ENCODE measurements around the gene TBC1D22A. TPM values are rescaled to one million over a fixed set of nuclear protein-coding genes. Genes with fewer than 3 reads are reported as not detected.

Gene TBC1D22A
- total RNA-seq, 2 experiments from 2014 or later, result 22.3 to 43.9 TPM

- Histone ChIP-seq H3K9me3 (ENCODE audit: low read length) (no peaks in the 10 kb centered on the region), H3K27ac (ENCODE audit: low read depth, low read length, poor library complexity, severe bottlenecking) (no peak overlapping the region), H3K4me2 (ENCODE audit: low read length) (no peak overlapping the region), H3K79me2 (ENCODE audit: insufficient read depth, low read depth, low read length) (peaks cover 6% of the 10 kb centered on the region; the same call in 1 of the 2 replicates), H3K4me3 (ENCODE audit: low read depth, low read length, poor library complexity, severe bottlenecking) (no peak overlapping the region), H3K9me2 (ENCODE audit: insufficient read depth, low read length) (no peaks in the 10 kb centered on the region), H3K36me3 (ENCODE audit: insufficient read depth, low read length) (peaks cover 70% of the 10 kb centered on the region), H3K4me1 (ENCODE audit: insufficient read depth, low read length, poor library complexity, severe bottlenecking) (peaks cover 7% of the 10 kb centered on the region), H4K20me1 (ENCODE audit: insufficient read depth, low read length) (0 out of 2 replicates have a peak, but pooled peaks cover 3% of the 10 kb centered on the region), H2AFZ (ENCODE audit: low read length) (no peak overlapping the region)
- DNase-seq (ENCODE audit: low spot score), result no peak
- TF ChIP-seq CTCF (conservative IDR thresholded peaks at IDR 0.05; ENCODE audit: low read length) (no peak), EZH2phosphoT487 (IDR thresholded peaks at IDR 0.05; ENCODE audit: borderline replicate concordance, low read depth, low read length) (no peak)
- BruUV-seq (replicated peaks), result no TSS peak
- intact Hi-C loops (cut with micrococcal nuclease; ENCODE audit: unreplicated experiment), result loop anchor here (10.0 kb wide), 1 partner anchor 111 kb away; no protein-coding TSS in a partner anchor
- POLR2A ChIA-PET, result interaction anchor here (0.9 kb wide), 1 partner anchor 12 kb away, joined by 3 read pairs; no protein-coding TSS in a partner anchor
- CTCF ChIA-PET (ENCODE audit: unreplicated experiment), result no interaction called here
Measured at GRCh38 chr22:46795845-46796565, 33.6 kb downstream of the TBC1D22A start.

DNA sequence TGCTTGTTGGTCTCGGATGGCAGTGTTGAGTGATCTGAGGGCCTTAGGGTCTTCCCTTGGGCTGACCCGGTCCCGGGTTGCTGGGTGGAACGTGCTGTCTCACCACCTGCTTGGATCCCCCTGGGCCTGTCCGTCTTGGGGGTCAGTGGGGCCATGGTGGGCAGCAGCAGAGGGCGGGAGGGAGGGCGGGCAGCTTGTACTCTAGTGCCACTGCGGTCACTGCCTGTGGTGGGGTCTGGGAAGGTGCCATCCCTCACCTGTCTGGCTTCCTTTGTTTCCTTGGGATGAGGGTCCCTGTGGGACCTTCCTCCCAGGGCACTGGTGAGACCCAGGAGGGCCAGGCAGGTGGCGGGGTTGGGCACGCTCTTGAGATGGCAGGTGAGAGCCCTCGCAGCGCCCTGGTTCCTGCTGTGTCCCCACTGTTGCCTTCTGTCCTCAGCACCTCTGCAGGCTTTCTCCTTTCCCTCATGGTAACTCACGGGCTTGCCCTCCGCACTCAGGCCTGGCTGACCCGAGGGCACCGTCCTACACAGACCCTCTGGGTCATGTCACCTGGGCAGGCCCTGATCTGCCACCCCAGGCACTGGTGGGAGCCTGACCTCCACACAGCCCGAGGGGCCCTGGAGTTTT lies 34.2 kb downstream of the TBC1D22A start:
- no peak overlapping the region for H3K4me3 ChIP-seq (ENCODE audit: low read depth, low read length, poor library complexity, severe bottlenecking)
- H3K27ac ChIP-seq (ENCODE audit: low read depth, low read length, poor library complexity, severe bottlenecking), result no peak overlapping the region
- no TSS peak for BruUV-seq (replicated peaks)
- H3K79me2 ChIP-seq (ENCODE audit: insufficient read depth, low read depth, low read length), result no peaks in the 10 kb centered on the region
- no peaks in the 10 kb centered on the region for H3K9me3 ChIP-seq (ENCODE audit: low read length)
- ChIA-PET POLR2A (no interaction called here), CTCF (ENCODE audit: unreplicated experiment) (no interaction called here)
- H3K36me3 ChIP-seq (ENCODE audit: insufficient read depth, low read length), result peaks cover 75% of the 10 kb centered on the region
- no peak for DNase-seq (ENCODE audit: low spot score)
- no peaks in the 10 kb centered on the region for H3K9me2 ChIP-seq (ENCODE audit: insufficient read depth, low read length)
- H3K4me2 ChIP-seq (ENCODE audit: low read length), result no peak overlapping the region
- 0 out of 2 replicates have a peak, but pooled peaks cover 3% of the 10 kb centered on the region for H4K20me1 ChIP-seq (ENCODE audit: insufficient read depth, low read length)
- intact Hi-C loops (cut with micrococcal nuclease; ENCODE audit: unreplicated experiment), result loop anchor here (10.0 kb wide), 1 partner anchor 112 kb away; no protein-coding TSS in a partner anchor
- peaks cover 7% of the 10 kb centered on the region for H3K4me1 ChIP-seq (ENCODE audit: insufficient read depth, low read length, poor library complexity, severe bottlenecking)
- no peak overlapping the region for H2AFZ ChIP-seq (ENCODE audit: low read length)
- no peak for TF ChIP-seq CTCF (conservative IDR thresholded peaks at IDR 0.05; ENCODE audit: low read length)
- no peak for TF ChIP-seq EZH2phosphoT487 (IDR thresholded peaks at IDR 0.05; ENCODE audit: borderline replicate concordance, low read depth, low read length)

Data from OCI-LY7 (cell line).